DMS53 treated with DMSO at 0.1 percent for 48 hours (cell line): ENCODE measurements around the gene SLC23A1.
"Not testable (repeated sequence)": the region's sequence is repeated elsewhere in the genome, so short reads cannot be mapped to it uniquely, and the experiment has no call there.

Experiments
- DNase-seq: peaks from one replicate; lab custom pipeline; 2025; ENCODE audit not compliant: unreplicated experiment; lab: John Stamatoyannopoulos, UW

The SLC23A1 gene

GRCh38 chr5:139390639-139391569 is 7.8 kb upstream of the SLC23A1 start:
- DNase-seq: no peak

GRCh38 chr5:139389701-139390638 is 6.9 kb upstream of the SLC23A1 start, which contains the start of gene MZB1:
Gene MZB1, minus strand, starts transcription at chr5:139389913. Its CDS starts 57 bp downstream, at chr5:139389856.
- no peak for DNase-seq

- DNase-seq: no peak
Measured at GRCh38 chr5:139388198-139388821, 5.2 kb upstream of the SLC23A1 start.

GRCh38 chr5:139387611-139388197 is 4.6 kb upstream of the SLC23A1 start:
- no peak for DNase-seq

GRCh38 chr5:139386956-139387355 is 3.9 kb upstream of the SLC23A1 start:
- not testable (repeated sequence) for DNase-seq

GRCh38 chr5:139386050-139386438 is 2.9 kb upstream of the SLC23A1 start:
- no peak for DNase-seq

- peak; percentile 21 for DNase-seq
Measured at GRCh38 chr5:139385061-139386049, 2.3 kb upstream of the SLC23A1 start.

- no peak for DNase-seq
Measured at GRCh38 chr5:139384591-139385051, 1.5 kb upstream of the SLC23A1 start.

GRCh38 chr5:139383993-139384590 is 995 bp upstream of the SLC23A1 start:
- DNase-seq: no peak

GRCh38 chr5:139382807-139383206 is 290 bp downstream of the SLC23A1 start:
- DNase-seq: no peak

- no peak for DNase-seq
Measured at GRCh38 chr5:139381837-139382761, 998 bp downstream of the SLC23A1 start.

- no peak for DNase-seq
Measured at GRCh38 chr5:139379626-139380449, 3.3 kb downstream of the SLC23A1 start.

- no peak for DNase-seq
Measured at GRCh38 chr5:139378941-139379361, 4.1 kb downstream of the SLC23A1 start.

- DNase-seq: no peak
Measured at GRCh38 chr5:139378101-139378825, 4.8 kb downstream of the SLC23A1 start.

- DNase-seq: no peak
Measured at GRCh38 chr5:139377226-139377625, 5.9 kb downstream of the SLC23A1 start.

- no peak for DNase-seq
Measured at GRCh38 chr5:139376364-139376763, 6.7 kb downstream of the SLC23A1 start.
